NT2/D1 (cell line): ENCODE measurements around the gene KDM4B.

Experiments used
- YY1 ChIP-seq: IDR thresholded peaks from 2 replicates; pipeline ENCODE4 v1.6.1; 2011; ENCODE audit not compliant: insufficient read length, insufficient read depth
- ZNF274 ChIP-seq: IDR thresholded peaks from 2 replicates; pipeline ENCODE4 v1.6.1; 2011; ENCODE audit warnings: mild to moderate bottlenecking, low read depth, low read length

GRCh38 chr19:5106191-5106726 is 137.3 kb downstream of the KDM4B start:
- TF ChIP-seq YY1 = no peak
- TF ChIP-seq ZNF274 = no peak
